CD4-positive, alpha-beta T cell treated with Interferon alpha-2 for 1 hour (primary cell): ENCODE measurements around the gene TPSG1.
A peak's percentile ranks its signal among the peaks of the same experiment; 100 is the strongest.
"Not testable (repeated sequence)": the region's sequence is repeated elsewhere in the genome, so short reads cannot be mapped to it uniquely, and the experiment has no call there.

Source experiments
- DNase-seq, 2 donors: peaks; one replicate each; pipeline ENCODE4 v3.0.0-alpha.2; 2020 to 2022

The TPSG1 gene

GRCh38 chr16:1213796-1214372 lies 11.2 kb downstream of the TPSG1 start:
- no peak for DNase-seq

GRCh38 chr16:1213231-1213630 lies 11.8 kb downstream of the TPSG1 start:
- DNase-seq: no peak

GRCh38 chr16:1212616-1213194 lies 12.4 kb downstream of the TPSG1 start:
- no peak for DNase-seq

- no peak for DNase-seq
Observed at GRCh38 chr16:1211451-1212268, 13.4 kb downstream of the TPSG1 start.

- no peak for DNase-seq
Observed at GRCh38 chr16:1210461-1210860, 14.6 kb downstream of the TPSG1 start.

- no peak for DNase-seq
Observed at GRCh38 chr16:1209081-1209480, 16.0 kb downstream of the TPSG1 start.

- peak in 1 of 2 donors; percentile 13 for DNase-seq
Observed at GRCh38 chr16:1208239-1208830, 16.7 kb downstream of the TPSG1 start.

- peak in 1 of 2 donors; percentile 41 for DNase-seq
Observed at GRCh38 chr16:1206786-1207185, 18.3 kb downstream of the TPSG1 start.

GRCh38 chr16:1206326-1206725 lies 18.7 kb downstream of the TPSG1 start:
- no peak for DNase-seq

GRCh38 chr16:1204933-1205332 lies 20.1 kb downstream of the TPSG1 start:
- DNase-seq: no peak

- no peak for DNase-seq
Observed at GRCh38 chr16:1202274-1202673, 22.8 kb downstream of the TPSG1 start.

- DNase-seq: no peak
Observed at GRCh38 chr16:1201444-1201843, 23.6 kb downstream of the TPSG1 start.

- no peak for DNase-seq
Observed at GRCh38 chr16:1200014-1200627, 24.9 kb downstream of the TPSG1 start.

- DNase-seq: no peak
Observed at GRCh38 chr16:1199347-1200013, 25.6 kb downstream of the TPSG1 start.

- not testable (repeated sequence) for DNase-seq
Observed at GRCh38 chr16:1198671-1199346, 26.3 kb downstream of the TPSG1 start.

GRCh38 chr16:1198194-1198593 lies 26.9 kb downstream of the TPSG1 start:
- no peak for DNase-seq

GRCh38 chr16:1197237-1197866 lies 27.7 kb downstream of the TPSG1 start:
- no peak for DNase-seq

GRCh38 chr16:1196494-1196893 lies 28.6 kb downstream of the TPSG1 start:
- no peak for DNase-seq

GRCh38 chr16:1195393-1195666 lies 29.7 kb downstream of the TPSG1 start:
- no peak for DNase-seq

- no peak for DNase-seq
Observed at GRCh38 chr16:1194665-1195392, 30.2 kb downstream of the TPSG1 start.
